ENCODE measurements around the gene DGAT2. TPM values are rescaled to one million over a fixed set of nuclear protein-coding genes. Genes with fewer than 3 reads are reported as not detected.
"Not testable (repeated sequence)": the region's sequence is repeated elsewhere in the genome, so short reads cannot be mapped to it uniquely, and the experiment has no call there.

Gene DGAT2
- total RNA-seq, 1 donor from 2014 or later = 7.4 TPM

- ATAC-seq (no peak), DNase-seq (no peak)
- TF ChIP-seq CTCF (IDR thresholded peaks at IDR 0.05) = no peak
- intact Hi-C loops (cut with DNase I) = no loop called here
- no peaks in the 10 kb centered on the region for H3K27me3 ChIP-seq (ENCODE audit: low read depth)
- peaks cover 8% of the 10 kb centered on the region for H3K4me1 ChIP-seq
- no peaks in the 10 kb centered on the region for H3K36me3 ChIP-seq
- H3K4me3 ChIP-seq = no peak overlapping the region
- H3K27ac ChIP-seq = no peak overlapping the region
- H3K9me3 ChIP-seq = no peaks in the 10 kb centered on the region
These were observed 33.9 kb upstream of the DGAT2 start for GRCh38 chr11:75734491-75735180.

GRCh38 chr11:75735181-75735845 is 33.3 kb upstream of the DGAT2 start:
- intact Hi-C loops (cut with DNase I) = no loop called here
- peaks cover 8% of the 10 kb centered on the region for H3K4me1 ChIP-seq
- no peak overlapping the region for H3K27ac ChIP-seq
- no peak for TF ChIP-seq CTCF (IDR thresholded peaks at IDR 0.05)
- no peaks in the 10 kb centered on the region for H3K9me3 ChIP-seq
- DNase-seq (no peak), ATAC-seq (no peak)
- no peaks in the 10 kb centered on the region for H3K36me3 ChIP-seq
- H3K4me3 ChIP-seq = no peak overlapping the region
- H3K27me3 ChIP-seq (ENCODE audit: low read depth) = no peaks in the 10 kb centered on the region

GRCh38 chr11:75737314-75737713 is 31.3 kb upstream of the DGAT2 start:
- Histone ChIP-seq H3K27ac (no peak overlapping the region), H3K9me3 (no peaks in the 10 kb centered on the region), H3K36me3 (no peaks in the 10 kb centered on the region), H3K4me3 (no peak overlapping the region), H3K4me1 (peaks cover 8% of the 10 kb centered on the region), H3K27me3 (ENCODE audit: low read depth) (no peaks in the 10 kb centered on the region)
- no peak for TF ChIP-seq CTCF (IDR thresholded peaks at IDR 0.05)
- no peak for DNase-seq
- intact Hi-C loops (cut with DNase I) = no loop called here
- no peak for ATAC-seq

GRCh38 chr11:75740681-75741080 is 27.9 kb upstream of the DGAT2 start:
- no peak for TF ChIP-seq CTCF (IDR thresholded peaks at IDR 0.05)
- ATAC-seq (no peak), DNase-seq (no peak)
- Histone ChIP-seq H3K36me3 (no peaks in the 10 kb centered on the region), H3K27ac (no peak overlapping the region), H3K27me3 (ENCODE audit: low read depth) (no peaks in the 10 kb centered on the region), H3K4me3 (no peak overlapping the region), H3K4me1 (no peaks in the 10 kb centered on the region), H3K9me3 (no peaks in the 10 kb centered on the region)
- intact Hi-C loops (cut with DNase I) = no loop called here

- DNase-seq; intact Hi-C loops (cut with DNase I); H3K27ac ChIP-seq; H3K27me3 ChIP-seq (ENCODE audit: low read depth); H3K4me1 ChIP-seq; H3K36me3 ChIP-seq; H3K4me3 ChIP-seq; ATAC-seq; H3K9me3 ChIP-seq: not testable (repeated sequence)
These were observed 25.4 kb upstream of the DGAT2 start for GRCh38 chr11:75743159-75743558.

Data from lower lobe of right lung (tissue), 2 donors.